Smooth muscle cell (in vitro differentiated cells): ENCODE data around the gene ZC3H6. TPM values are rescaled to one million over a fixed set of nuclear protein-coding genes. Genes with fewer than 3 reads are reported as not detected.

Experiments used
- DNase-seq: peaks from one replicate; lab custom pipeline; 2025; ENCODE audit not compliant: unreplicated experiment; lab: John Stamatoyannopoulos, UW
- H2AFZ ChIP-seq: fragments of 200-600 bp; sonication (generic); 2 replicates; pipeline ENCODE4 v1.6.0; 2016; ENCODE audit warnings: antibody characterized with exemption, low read depth, mild to moderate bottlenecking
- H3F3A ChIP-seq: fragments of 200-600 bp; sonication (generic); 2 replicates; pipeline ENCODE4 v1.6.0; 2017; ENCODE audit warnings: antibody characterized with exemption, low read depth
- H3K27ac ChIP-seq: fragments of 200-600 bp; sonication (generic); 2 replicates; pipeline ENCODE4 v1.5.1; 2016; ENCODE audit warnings: low read depth, mild to moderate bottlenecking
- H3K27me3 ChIP-seq: fragments of 200-600 bp; sonication (generic); 2 replicates; pipeline ENCODE4 v1.6.1; 2016; ENCODE audit warnings: low read depth, mild to moderate bottlenecking
- H3K36me3 ChIP-seq: fragments of 200-600 bp; sonication (generic); 2 replicates; pipeline ENCODE4 v1.5.1; 2016; ENCODE audit warnings: low read depth
- H3K4me1 ChIP-seq: fragments of 200-600 bp; sonication (generic); 2 replicates; pipeline ENCODE4 v1.5.1; 2016; ENCODE audit warnings: low read depth
- H3K4me2 ChIP-seq: fragments of 200-600 bp; sonication (generic); 2 replicates; pipeline ENCODE4 v1.6.0; 2016; ENCODE audit warnings: mild to moderate bottlenecking
- H3K4me3 ChIP-seq: fragments of 200-600 bp; sonication (generic); 2 replicates; pipeline ENCODE4 v1.5.1; 2016; ENCODE audit warnings: mild to moderate bottlenecking
- H3K79me2 ChIP-seq: fragments of 200-600 bp; sonication (generic); 2 replicates; pipeline ENCODE4 v1.6.0; 2016; ENCODE audit warnings: low read depth, mild to moderate bottlenecking
- H3K9ac ChIP-seq: fragments of 200-600 bp; sonication (generic); 2 replicates; pipeline ENCODE4 v1.6.0; 2016; ENCODE audit warnings: low read depth
- H3K9me3 ChIP-seq: fragments of 200-600 bp; sonication (generic); replicated peaks from 2 replicates; pipeline ENCODE4 v1.5.1; 2016; ENCODE audit warnings: low read depth
- H4K20me1 ChIP-seq: fragments of 200-600 bp; sonication (generic); 2 replicates; pipeline ENCODE4 v1.6.0; 2016; ENCODE audit warnings: low read depth
- CTCF ChIP-seq: fragments of 200-600 bp; sonication (generic); IDR thresholded peaks from 2 replicates; pipeline ENCODE4 v1.5.1; 2017; ENCODE audit warnings: borderline replicate concordance, mild to moderate bottlenecking, antibody characterized with exemption; ENCODE audit not compliant: insufficient read depth, poor library complexity, severe bottlenecking
- WGBS: methylation state at CpG from one replicate; pipeline ENCODE4 v1.1.7; 2016; ENCODE audit warnings: low lambda C conversion rate; 5-methylcytosine and 5-hydroxymethylcytosine counted together
- polyA plus RNA-seq: library from polyadenylated mRNA; unstranded; fragments of >200 nt; fragmentation: Nextera tagmentation; extraction: Ambion mirVana; gene quantifications from 2 replicates; pipeline ENCODE4 v1.2.1, GENCODE V29; 2016
- total RNA-seq: library from RNA; depleted of rRNA; stranded (reverse); fragments of >200 nt; gene quantifications from 2 replicates; pipeline ENCODE4 v1.2.3, GENCODE V29; 2014

The ZC3H6 gene
- total and polyA plus RNA-seq, 2 experiments from 2014 or later = 1.9 to 8.4 TPM

- H3K36me3 ChIP-seq = no peaks in the 10 kb centered on the region
- no peaks in the 10 kb centered on the region for H3K9me3 ChIP-seq
- no peak overlapping the region for H3K27ac ChIP-seq
- WGBS = 79% methylated on average over 1 of the region's 1 CpG
- H3F3A ChIP-seq = no peaks in the 10 kb centered on the region
- H2AFZ ChIP-seq = no peak overlapping the region
- H3K4me1 ChIP-seq = no peaks in the 10 kb centered on the region
- H4K20me1 ChIP-seq = no peaks in the 10 kb centered on the region
- no peak for DNase-seq
- TF ChIP-seq CTCF = no peak
- no peak overlapping the region for H3K4me2 ChIP-seq
- no peak overlapping the region for H3K9ac ChIP-seq
- no peaks in the 10 kb centered on the region for H3K27me3 ChIP-seq
- no peak overlapping the region for H3K4me3 ChIP-seq
- no peaks in the 10 kb centered on the region for H3K79me2 ChIP-seq
Observed at GRCh38 chr2:112239862-112240261, 35.5 kb upstream of the ZC3H6 start.

DNA sequence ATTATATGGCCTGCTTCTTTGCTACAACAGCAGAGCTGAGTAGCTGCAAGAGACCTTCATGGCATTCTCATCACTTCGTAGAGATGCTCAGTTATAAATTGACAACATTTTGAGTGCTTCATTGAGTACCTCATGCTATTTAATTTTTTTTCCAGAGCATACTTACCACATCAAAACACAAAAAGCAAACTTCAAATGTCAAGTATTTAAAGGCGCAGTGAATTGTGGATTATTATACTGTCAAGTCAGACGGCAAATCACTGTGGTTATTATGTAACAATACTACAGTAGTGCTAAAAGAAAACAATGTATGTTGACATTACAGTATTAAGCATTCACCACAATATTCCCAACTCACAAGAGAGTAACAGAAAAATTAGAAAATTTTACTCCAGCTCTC is 33.0 kb upstream of the ZC3H6 start:
- WGBS = 91% methylated on average over 3 of the region's 3 CpGs
- H3F3A ChIP-seq = no peaks in the 10 kb centered on the region
- H3K9me3 ChIP-seq = no peaks in the 10 kb centered on the region
- H3K9ac ChIP-seq = no peak overlapping the region
- H3K4me1 ChIP-seq = no peaks in the 10 kb centered on the region
- H4K20me1 ChIP-seq = no peaks in the 10 kb centered on the region
- TF ChIP-seq CTCF = no peak
- H3K79me2 ChIP-seq = no peaks in the 10 kb centered on the region
- H3K27me3 ChIP-seq = no peaks in the 10 kb centered on the region
- H3K36me3 ChIP-seq = no peaks in the 10 kb centered on the region
- no peak overlapping the region for H2AFZ ChIP-seq
- no peak overlapping the region for H3K4me3 ChIP-seq
- no peak overlapping the region for H3K27ac ChIP-seq
- DNase-seq = no peak
- H3K4me2 ChIP-seq = no peak overlapping the region

GRCh38 chr2:112243233-112243632 is 32.2 kb upstream of the ZC3H6 start:
- WGBS = 96% methylated on average over 4 of the region's 4 CpGs
- no peak for DNase-seq

More at GRCh38 chr2:112243233-112243632, 32.2 kb upstream of the ZC3H6 start:
- Histone ChIP-seq H3F3A (no peaks in the 10 kb centered on the region), H3K4me1 (no peaks in the 10 kb centered on the region), H4K20me1 (no peaks in the 10 kb centered on the region), H3K27me3 (no peaks in the 10 kb centered on the region), H2AFZ (no peak overlapping the region), H3K36me3 (no peaks in the 10 kb centered on the region), H3K4me2 (no peak overlapping the region), H3K4me3 (no peak overlapping the region), H3K79me2 (no peaks in the 10 kb centered on the region), H3K27ac (no peak overlapping the region), H3K9ac (no peak overlapping the region), H3K9me3 (no peaks in the 10 kb centered on the region)
- TF ChIP-seq CTCF = no peak
